ENCODE data around the gene IL16.

GRCh38 chr15:81330366-81331090 is 133.8 kb downstream of the IL16 start:
- TF ChIP-seq CTCF (IDR thresholded peaks at IDR 0.05 in 8 of 11, conservative IDR thresholded peaks at IDR 0.05 in 3 of 11) = no peak
- no peak for TF ChIP-seq POLR2A (IDR thresholded peaks at IDR 0.05)
